ENCODE measurements around the gene FANCM.
A peak's percentile ranks its signal among the peaks of the same experiment; 100 is the strongest.
"Not testable (repeated sequence)": the region's sequence is repeated elsewhere in the genome, so short reads cannot be mapped to it uniquely, and the experiment has no call there.

The FANCM gene

GRCh38 chr14:45140661-45141187 lies 5.0 kb downstream of the FANCM start:
- DNase-seq (ENCODE audit: low read depth) = no peak

- DNase-seq (ENCODE audit: low read depth) = not testable (repeated sequence)
Measured at GRCh38 chr14:45142083-45142482, 6.4 kb downstream of the FANCM start.

GRCh38 chr14:45144658-45145057 lies 8.9 kb downstream of the FANCM start:
- DNase-seq (ENCODE audit: low read depth) = no peak

GRCh38 chr14:45145214-45145613 lies 9.5 kb downstream of the FANCM start:
- DNase-seq (ENCODE audit: low read depth) = no peak

- DNase-seq (ENCODE audit: low read depth) = no peak
Measured at GRCh38 chr14:45149602-45150001, 13.9 kb downstream of the FANCM start.

GRCh38 chr14:45150386-45150890 lies 14.7 kb downstream of the FANCM start:
- no peak for DNase-seq (ENCODE audit: low read depth)

GRCh38 chr14:45156067-45156466 lies 20.3 kb downstream of the FANCM start:
- no peak for DNase-seq (ENCODE audit: low read depth)

- DNase-seq (ENCODE audit: low read depth) = no peak
Measured at GRCh38 chr14:45169906-45170305, 34.2 kb downstream of the FANCM start.

GRCh38 chr14:45177076-45177475 lies 41.3 kb downstream of the FANCM start:
- peak; percentile 92 for DNase-seq (ENCODE audit: low read depth)

GRCh38 chr14:45181329-45181728 lies 45.6 kb downstream of the FANCM start:
- no peak for DNase-seq (ENCODE audit: low read depth)

- no peak for DNase-seq (ENCODE audit: low read depth)
Measured at GRCh38 chr14:45181806-45182205, 46.1 kb downstream of the FANCM start.

- no peak for DNase-seq (ENCODE audit: low read depth)
Measured at GRCh38 chr14:45185100-45185814, 49.5 kb downstream of the FANCM start.

- DNase-seq (ENCODE audit: low read depth) = no peak
Measured at GRCh38 chr14:45194964-45195363, 59.2 kb downstream of the FANCM start.

GRCh38 chr14:45198551-45198950 lies 62.8 kb downstream of the FANCM start:
- no peak for DNase-seq (ENCODE audit: low read depth)

- DNase-seq (ENCODE audit: low read depth) = no peak
Measured at GRCh38 chr14:45199230-45199629, 63.5 kb downstream of the FANCM start.

GRCh38 chr14:45201905-45202304 lies 66.2 kb downstream of the FANCM start:
- DNase-seq (ENCODE audit: low read depth) = no peak

- no peak for DNase-seq (ENCODE audit: low read depth)
Measured at GRCh38 chr14:45204241-45204640, 68.5 kb downstream of the FANCM start.

GRCh38 chr14:45210159-45210558 lies 74.4 kb downstream of the FANCM start:
- DNase-seq (ENCODE audit: low read depth) = no peak

GRCh38 chr14:45211295-45211694 lies 75.6 kb downstream of the FANCM start:
- DNase-seq (ENCODE audit: low read depth) = no peak

- DNase-seq (ENCODE audit: low read depth) = no peak
Measured at GRCh38 chr14:45212231-45212630, 76.5 kb downstream of the FANCM start.

GRCh38 chr14:45213716-45214115 lies 78.0 kb downstream of the FANCM start:
- DNase-seq (ENCODE audit: low read depth) = not testable (repeated sequence)

- DNase-seq (ENCODE audit: low read depth) = not testable (repeated sequence)
Measured at GRCh38 chr14:45214341-45214740, 78.6 kb downstream of the FANCM start.

GRCh38 chr14:45222485-45223262 lies 86.9 kb downstream of the FANCM start:
- no peak for DNase-seq (ENCODE audit: low read depth)

All from HS-5 (cell line).